H1 (cell line): ENCODE results near the gene ME3. TPM values are rescaled to one million over a fixed set of nuclear protein-coding genes. Genes with fewer than 3 reads are reported as not detected.

Experiments
- CTCF ChIA-PET: fragments of 300-600 bp; sonication (Branson Sonifier 250); formaldehyde crosslinking; loops from one replicate; lab custom pipeline; 2021; ENCODE audit not compliant: partially characterized antibody; lab: Charles Lee
- POLR2A ChIA-PET: fragments of 300-600 bp; sonication (Branson Sonifier 250); formaldehyde crosslinking; loops from one replicate; lab custom pipeline; 2021; ENCODE audit warnings: inconsistent platforms; ENCODE audit not compliant: partially characterized antibody; lab: Charles Lee
- DNase-seq, 2 experiments: peaks; one replicate each; pipeline versions ENCODE4 v3.0.0 to v3.0.0-alpha.2; 2010 to 2022; ENCODE audit warnings: low spot score in 2 of 2, low read depth in 1 of 2, mixed read lengths in 1 of 2
- FAIRE-seq: peaks from 2 replicates; lab custom pipeline; 2011; peaks lifted over from hg19 to GRCh38; lab: Jason Lieb, UNC
- H2AFZ ChIP-seq: 2 replicates; pipeline ENCODE4 v1.8.1; 2012; ENCODE audit warnings: low read length, inconsistent platforms
- H2AK5ac ChIP-seq: 2 replicates; pipeline ENCODE4 v1.6.1; 2013; ENCODE audit warnings: low read depth, low read length
- H2BK120ac ChIP-seq: replicated peaks from 2 replicates; pipeline ENCODE3; 2013; ENCODE audit warnings: low read depth, low read length, inconsistent platforms
- H2BK12ac ChIP-seq: 2 replicates; pipeline ENCODE4 v1.6.1; 2013; ENCODE audit warnings: low read depth, low read length
- H2BK15ac ChIP-seq: 2 replicates; pipeline ENCODE4 v1.6.1; 2013; ENCODE audit warnings: low read length
- H2BK20ac ChIP-seq: 2 replicates; pipeline ENCODE4 v1.6.1; 2013; ENCODE audit warnings: low read length
- H2BK5ac ChIP-seq: 2 replicates; pipeline ENCODE4 v1.6.1; 2013; ENCODE audit warnings: low read depth, low read length
- H3K14ac ChIP-seq: 2 replicates; pipeline ENCODE4 v1.6.1; 2013; ENCODE audit warnings: inconsistent platforms; ENCODE audit not compliant: insufficient read length
- H3K18ac ChIP-seq: 2 replicates; pipeline ENCODE4 v1.6.1; 2013; ENCODE audit warnings: low read length; ENCODE audit errors: extremely low read depth
- H3K23ac ChIP-seq: 2 replicates; pipeline ENCODE4 v1.6.1; 2013; ENCODE audit warnings: inconsistent platforms; ENCODE audit not compliant: insufficient read length
- H3K23me2 ChIP-seq: 2 replicates; pipeline ENCODE4 v1.6.1; 2013; ENCODE audit warnings: low read depth, low read length
- H3K27ac ChIP-seq: 2 replicates; pipeline ENCODE4 v1.6.1; 2011; ENCODE audit warnings: low read depth, low read length, inconsistent platforms
- H3K27me3 ChIP-seq, 4 experiments: replicated peaks in 1 of 4; 1 replicate in 1 of 4; 2 replicates in 3 of 4; pipeline versions ENCODE4 v1.6.1 to v1.8.1; 2011 to 2013; ENCODE audit warnings: low read length in 3 of 4, mild to moderate bottlenecking in 3 of 4, inconsistent platforms in 2 of 4, mixed read lengths in 2 of 4, moderate library complexity in 1 of 4; ENCODE audit not compliant: control insufficient read depth in 3 of 4, insufficient read depth in 3 of 4; ENCODE audit errors: extremely low read depth in 1 of 4
- H3K36me3 ChIP-seq, 4 experiments: 2 replicates each; pipeline versions ENCODE4 v1.6.1 to v1.8.1; 2011 to 2013; ENCODE audit warnings: mild to moderate bottlenecking in 4 of 4, low read length in 3 of 4, moderate library complexity in 2 of 4, control low read depth in 1 of 4, inconsistent platforms in 1 of 4; ENCODE audit not compliant: insufficient read depth in 4 of 4, control insufficient read depth in 2 of 4
- H3K4ac ChIP-seq: replicated peaks from 2 replicates; pipeline ENCODE3; 2013; ENCODE audit warnings: low read length, low read depth, mixed read lengths, inconsistent platforms; ENCODE audit not compliant: insufficient read length
- H3K4me1 ChIP-seq, 4 experiments: replicated peaks in 1 of 4; 1 replicate in 1 of 4; 2 replicates in 3 of 4; pipeline versions ENCODE4 v1.6.1 to v1.8.1; 2011 to 2013; ENCODE audit warnings: low read length in 3 of 4, inconsistent platforms in 2 of 4, mixed read lengths in 1 of 4; ENCODE audit not compliant: insufficient read depth in 4 of 4, control insufficient read depth in 3 of 4
- H3K4me2 ChIP-seq, 2 experiments: 2 replicates each; pipeline versions ENCODE4 v1.6.1 to v1.8.1; 2011 to 2013; ENCODE audit warnings: low read depth in 2 of 2, low read length in 2 of 2, control low read depth in 1 of 2, inconsistent platforms in 1 of 2, mild to moderate bottlenecking in 1 of 2; ENCODE audit not compliant: insufficient read depth in 1 of 2
- H3K4me3 ChIP-seq, 4 experiments: fragments of 200-600, 300-600 bp in 1 of 4; sonication (generic), shearing (Covaris generic), sonication (Bioruptor Twin) in 1 of 4; 2 replicates each; pipeline versions ENCODE4 v1.5.1 to v1.8.1; 2011 to 2016; ENCODE audit warnings: low read length in 4 of 4, low read depth in 3 of 4, control low read depth in 2 of 4, inconsistent platforms in 2 of 4, mild to moderate bottlenecking in 2 of 4, mixed read lengths in 1 of 4, moderate library complexity in 1 of 4; ENCODE audit not compliant: insufficient read depth in 2 of 4; ENCODE audit errors: extremely low read depth in 1 of 4
- H3K56ac ChIP-seq: replicated peaks from 2 replicates; pipeline ENCODE3; 2013; ENCODE audit warnings: low read depth, mild to moderate bottlenecking, mixed read lengths, low read length, inconsistent platforms; ENCODE audit not compliant: insufficient read length
- H3K79me1 ChIP-seq: 2 replicates; pipeline ENCODE4 v1.6.1; 2013; ENCODE audit warnings: low read depth, low read length, control low read depth
- H3K79me2 ChIP-seq, 2 experiments: 2 replicates each; pipeline versions ENCODE4 v1.6.1 to v1.8.1; 2012 to 2013; ENCODE audit warnings: low read length in 2 of 2, mild to moderate bottlenecking in 2 of 2, inconsistent platforms in 1 of 2; ENCODE audit not compliant: insufficient read depth in 2 of 2, control insufficient read depth in 1 of 2
- H3K9ac ChIP-seq, 4 experiments: replicated peaks in 1 of 4; 1 replicate in 1 of 4; 2 replicates in 3 of 4; pipeline versions ENCODE4 v1.6.1 to v1.8.1; 2011 to 2013; ENCODE audit warnings: low read depth in 3 of 4, low read length in 3 of 4, control low read depth in 2 of 4, mild to moderate bottlenecking in 2 of 4, moderate library complexity in 2 of 4, inconsistent platforms in 1 of 4; ENCODE audit errors: extremely low read depth in 1 of 4
- H3K9me3 ChIP-seq, 2 experiments: 2 replicates each; pipeline versions ENCODE4 v1.6.1 to v1.8.1; 2012 to 2013; ENCODE audit warnings: mild to moderate bottlenecking in 2 of 2, moderate library complexity in 2 of 2, control low read depth in 1 of 2, inconsistent platforms in 1 of 2, low read depth in 1 of 2, low read length in 1 of 2, mixed read lengths in 1 of 2; ENCODE audit not compliant: insufficient read depth in 2 of 2
- H4K20me1 ChIP-seq, 2 experiments: replicated peaks in 1 of 2; 2 replicates each; pipeline versions ENCODE3 to v1.8.1; 2011 to 2013; ENCODE audit warnings: inconsistent platforms in 2 of 2, low read length in 2 of 2, mild to moderate bottlenecking in 1 of 2; ENCODE audit not compliant: insufficient read depth in 2 of 2, control insufficient read depth in 1 of 2
- H4K5ac ChIP-seq: 2 replicates; pipeline ENCODE4 v1.6.1; 2013; ENCODE audit warnings: low read length, low read depth, mixed read lengths, inconsistent platforms; ENCODE audit not compliant: insufficient read length
- H4K8ac ChIP-seq: 2 replicates; pipeline ENCODE4 v1.8.0; 2013; ENCODE audit warnings: mild to moderate bottlenecking, moderate library complexity, low read length, inconsistent platforms; ENCODE audit not compliant: insufficient read depth; ENCODE audit errors: extremely low read depth
- H4K91ac ChIP-seq: replicated peaks from 2 replicates; pipeline ENCODE3; 2013; ENCODE audit warnings: low read length, mixed read lengths, inconsistent platforms; ENCODE audit not compliant: insufficient read length
- BCL11A ChIP-seq, 2 experiments: IDR thresholded peaks; one replicate each; pipeline ENCODE4 v1.6.1; 2011; ENCODE audit warnings: low read depth in 2 of 2, low read length in 2 of 2, mild to moderate bottlenecking in 2 of 2
- FOSL1 ChIP-seq: IDR thresholded peaks from 2 replicates; pipeline ENCODE4 v1.6.1; 2011; ENCODE audit warnings: mild to moderate bottlenecking, low read depth, low read length, moderate library complexity; ENCODE audit not compliant: insufficient read depth
- RAD21 ChIP-seq, 2 experiments: IDR thresholded peaks in 1 of 2; conservative IDR thresholded peaks in 1 of 2; 2 replicates each; pipeline ENCODE4 v1.6.1; 2011; ENCODE audit warnings: low read depth in 2 of 2, low read length in 2 of 2, improper control_type of control experiment in 1 of 2, inconsistent platforms in 1 of 2, mild to moderate bottlenecking in 1 of 2, moderate library complexity in 1 of 2
- SP2 ChIP-seq: IDR thresholded peaks from 2 replicates; pipeline ENCODE4 v1.6.1; 2012; ENCODE audit warnings: mild to moderate bottlenecking, low read length, inconsistent platforms
- TCF12 ChIP-seq: IDR thresholded peaks from 2 replicates; pipeline ENCODE4 v1.6.1; 2011; ENCODE audit warnings: low read depth, mild to moderate bottlenecking, low read length
- ZNF274 ChIP-seq: IDR thresholded peaks from 2 replicates; pipeline ENCODE4 v1.7.0; 2012; ENCODE audit warnings: low read length, borderline replicate concordance; ENCODE audit errors: extremely low read depth
- WGBS, 2 experiments: shearing (Covaris generic) in 1 of 2; methylation state at CpG; one replicate each; pipeline versions ENCODE4 v1.1.6 to v1.1.7; 2013 to 2015; ENCODE audit warnings: low lambda C conversion rate in 2 of 2, mixed read lengths in 2 of 2, inconsistent platforms in 1 of 2, low coverage in 1 of 2, missing lambda C conversion rate in 1 of 2; ENCODE audit not compliant: insufficient replicate concordance in 2 of 2, insufficient coverage in 1 of 2, insufficient read length in 1 of 2; ENCODE audit errors: extremely low coverage in 1 of 2, missing lambda C conversion rate in 1 of 2; 5-methylcytosine and 5-hydroxymethylcytosine counted together
- polyA plus RNA-seq, 7 experiments: library from polyadenylated mRNA; depleted of rRNA in 3 of 7; stranded (reverse) in 5 of 7; unstranded in 2 of 7; fragments of >200 nt in 5 of 7; fragments of 200-250 nt in 2 of 7; gene quantifications; 1 replicate in 5 of 7; 2 replicates in 1 of 7; 4 replicates in 1 of 7; pipeline versions ENCODE4 v1.2.1 to v1.2.3, GENCODE V29; 2011 to 2013; ENCODE audit warnings: missing spikeins in 2 of 7, mixed read lengths in 2 of 7
- total RNA-seq: library from RNA; stranded (reverse); fragmentation: NEBNext Ultra II Directional; extraction: Animal tissue kit (Norgen Biotek cat#: 25700); gene quantifications from 2 replicates; pipeline ENCODE4 v1.2.1, GENCODE V29; 2021
- TF ChIP-seq, protein P1 (sequence below): IDR thresholded peaks from 2 replicates; pipeline ENCODE4 v1.6.1; 2012; ENCODE audit warnings: inconsistent platforms
- TF ChIP-seq, protein P2 (sequence below): IDR thresholded peaks from 2 replicates; pipeline ENCODE4 v1.6.1; 2011; ENCODE audit warnings: low read length, improper control_type of control experiment
- TF ChIP-seq, protein P3 (sequence below): IDR thresholded peaks from 2 replicates; pipeline ENCODE4 v1.6.1; 2012; ENCODE audit warnings: low read length, inconsistent platforms

ME3 gene
- total and polyA plus RNA-seq, 2 of the 8 experiments (the other 6 are each of a cell fraction or from before 2014, with no cell fraction given): 1.5 to 2.8 TPM

DNA sequence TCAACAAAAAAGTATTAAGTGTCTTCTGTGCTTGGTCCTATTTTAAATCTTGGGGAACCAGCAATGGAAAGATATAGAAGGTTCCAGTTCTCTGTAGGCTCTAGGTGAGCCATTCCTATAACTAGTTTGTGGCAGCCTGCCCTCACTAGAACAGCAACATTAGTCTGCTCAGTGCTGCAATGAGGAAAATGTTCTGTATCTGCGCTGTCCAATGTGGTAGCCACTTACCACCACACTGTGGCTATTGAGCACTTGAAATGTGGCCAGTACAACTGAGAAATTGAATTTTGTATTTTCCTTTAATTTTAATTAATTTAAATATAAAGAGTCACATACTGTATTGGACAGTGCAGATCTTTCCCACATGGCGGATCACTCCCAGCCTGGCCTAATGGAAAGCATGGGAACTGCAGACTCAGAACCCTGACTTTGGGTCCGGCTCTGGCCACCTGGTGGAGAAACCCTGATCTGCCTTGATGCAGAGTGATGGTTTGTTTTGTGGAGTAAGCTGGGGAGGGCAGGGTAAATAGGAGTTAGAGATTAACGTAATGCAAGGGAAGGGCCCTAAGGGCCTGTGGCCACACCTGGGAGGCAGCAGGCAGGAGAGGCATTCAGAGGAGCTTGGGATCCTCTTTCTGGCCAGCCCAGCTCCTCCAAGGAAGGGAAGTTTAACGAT, 101.0 kb downstream of the ME3 start:
- Histone ChIP-seq H3K4ac (no peak overlapping the region), H4K8ac (no peak overlapping the region), H3K56ac (no peak overlapping the region), H3K23ac (no peak overlapping the region), H3K27me3 (no peaks in the 10 kb centered on the region), H2AK5ac (no peak overlapping the region), H2BK120ac (no peak overlapping the region), H3K79me1 (no peaks in the 10 kb centered on the region), H3K27ac (no peak overlapping the region), H3K4me3 (no peak overlapping the region), H4K5ac (no peak overlapping the region), H3K14ac (no peak overlapping the region), H3K18ac (no peak overlapping the region), H3K9me3 (no peaks in the 10 kb centered on the region), H3K79me2 (no peaks in the 10 kb centered on the region), H4K20me1 (no peaks in the 10 kb centered on the region), H3K36me3 (no peaks in the 10 kb centered on the region), H2BK12ac (no peak overlapping the region), H2BK15ac (no peak overlapping the region), H3K4me2 (no peak overlapping the region), H4K91ac (no peak overlapping the region), H3K4me1 (no peaks in the 10 kb centered on the region; a peak in 1 of 7 replicates), H3K23me2 (no peaks in the 10 kb centered on the region), H2BK5ac (no peak overlapping the region), H3K9ac (no peak overlapping the region), H2BK20ac (no peak overlapping the region), H2AFZ (no peak overlapping the region)
- CTCF ChIA-PET: interaction anchor here (0.6 to 2.5 kb wide), 47 partner anchors 9 to 299 kb away, joined by 3 to 30 read pairs (median 4); no protein-coding TSS in a partner anchor
- FAIRE-seq: peak; percentile 92
- DNase-seq: peak; percentile 76 to 87
- POLR2A ChIA-PET: interaction anchor here (0.6 to 1.0 kb wide), 4 partner anchors 17 to 276 kb away, joined by 3 to 6 read pairs (median 4); no protein-coding TSS in a partner anchor
- WGBS, 2 experiments: 57% methylated on average over 5 of the region's 5 CpGs; no CpG with 5 or more reads in 1 of the 2 experiments
- TF ChIP-seq, protein P1, sequence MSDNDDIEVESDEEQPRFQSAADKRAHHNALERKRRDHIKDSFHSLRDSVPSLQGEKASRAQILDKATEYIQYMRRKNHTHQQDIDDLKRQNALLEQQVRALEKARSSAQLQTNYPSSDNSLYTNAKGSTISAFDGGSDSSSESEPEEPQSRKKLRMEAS: no peak
- TF ChIP-seq, protein P2, sequence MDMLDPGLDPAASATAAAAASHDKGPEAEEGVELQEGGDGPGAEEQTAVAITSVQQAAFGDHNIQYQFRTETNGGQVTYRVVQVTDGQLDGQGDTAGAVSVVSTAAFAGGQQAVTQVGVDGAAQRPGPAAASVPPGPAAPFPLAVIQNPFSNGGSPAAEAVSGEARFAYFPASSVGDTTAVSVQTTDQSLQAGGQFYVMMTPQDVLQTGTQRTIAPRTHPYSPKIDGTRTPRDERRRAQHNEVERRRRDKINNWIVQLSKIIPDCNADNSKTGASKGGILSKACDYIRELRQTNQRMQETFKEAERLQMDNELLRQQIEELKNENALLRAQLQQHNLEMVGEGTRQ: no peak
- TF ChIP-seq BCL11A (IDR thresholded peaks at IDR 0.05; ENCODE audit: low read depth in 2 of 2, low read length in 2 of 2) (no peak), ZNF274 (no peak), SP2 (no peak), TCF12 (peak; percentile 85; the same call in 1 of the 2 replicates), FOSL1 (no peak), RAD21 (IDR thresholded peaks at IDR 0.05 in 1 of 2, conservative IDR thresholded peaks at IDR 0.05 in 1 of 2; ENCODE audit: low read depth in 2 of 2, low read length in 2 of 2) (peak; percentile 67 to 81)
- TF ChIP-seq, protein P3, sequence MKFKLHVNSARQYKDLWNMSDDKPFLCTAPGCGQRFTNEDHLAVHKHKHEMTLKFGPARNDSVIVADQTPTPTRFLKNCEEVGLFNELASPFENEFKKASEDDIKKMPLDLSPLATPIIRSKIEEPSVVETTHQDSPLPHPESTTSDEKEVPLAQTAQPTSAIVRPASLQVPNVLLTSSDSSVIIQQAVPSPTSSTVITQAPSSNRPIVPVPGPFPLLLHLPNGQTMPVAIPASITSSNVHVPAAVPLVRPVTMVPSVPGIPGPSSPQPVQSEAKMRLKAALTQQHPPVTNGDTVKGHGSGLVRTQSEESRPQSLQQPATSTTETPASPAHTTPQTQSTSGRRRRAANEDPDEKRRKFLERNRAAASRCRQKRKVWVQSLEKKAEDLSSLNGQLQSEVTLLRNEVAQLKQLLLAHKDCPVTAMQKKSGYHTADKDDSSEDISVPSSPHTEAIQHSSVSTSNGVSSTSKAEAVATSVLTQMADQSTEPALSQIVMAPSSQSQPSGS: peak; percentile 33; the same call in 1 of the 2 replicates
